ENCODE data around the gene CTH.
"Not testable (repeated sequence)": the region's sequence is repeated elsewhere in the genome, so short reads cannot be mapped to it uniquely, and the experiment has no call there.

CTH gene

DNA sequence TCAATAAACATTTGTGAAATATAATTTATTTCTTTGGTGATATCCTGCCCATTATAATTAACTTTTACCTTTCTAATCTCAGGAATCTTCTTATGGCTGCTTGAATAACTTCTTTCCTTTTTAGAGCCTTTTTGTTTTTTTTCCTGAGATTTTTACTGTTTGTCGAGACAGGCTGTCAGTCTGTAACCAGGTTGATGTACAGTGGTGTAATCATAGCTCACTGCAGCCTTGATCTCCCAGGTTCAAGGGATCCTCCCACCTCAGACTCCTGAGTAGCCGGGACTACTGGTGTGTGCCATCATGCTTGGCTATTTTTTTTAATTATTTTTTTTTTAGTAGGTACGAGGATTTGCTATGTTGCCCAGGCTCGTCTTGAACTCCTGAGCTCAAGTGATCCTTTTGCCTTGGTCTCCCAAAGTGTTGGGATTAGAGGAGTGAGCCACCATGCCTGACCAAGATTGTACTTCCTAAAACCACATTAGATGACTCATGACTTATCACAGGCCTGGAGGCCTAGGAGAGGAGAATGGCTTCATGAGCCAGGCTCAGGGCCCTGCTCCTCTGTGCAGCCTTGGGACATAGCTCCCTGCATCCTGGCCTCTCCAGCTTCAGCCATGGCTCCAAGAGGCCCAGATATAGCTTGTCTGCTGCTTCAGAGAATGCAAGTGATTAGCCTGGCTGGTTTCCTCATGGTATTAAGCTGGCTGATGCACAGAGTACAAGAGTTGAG lies 48.6 kb downstream of the CTH start:
- DNase-seq: no peak

DNA sequence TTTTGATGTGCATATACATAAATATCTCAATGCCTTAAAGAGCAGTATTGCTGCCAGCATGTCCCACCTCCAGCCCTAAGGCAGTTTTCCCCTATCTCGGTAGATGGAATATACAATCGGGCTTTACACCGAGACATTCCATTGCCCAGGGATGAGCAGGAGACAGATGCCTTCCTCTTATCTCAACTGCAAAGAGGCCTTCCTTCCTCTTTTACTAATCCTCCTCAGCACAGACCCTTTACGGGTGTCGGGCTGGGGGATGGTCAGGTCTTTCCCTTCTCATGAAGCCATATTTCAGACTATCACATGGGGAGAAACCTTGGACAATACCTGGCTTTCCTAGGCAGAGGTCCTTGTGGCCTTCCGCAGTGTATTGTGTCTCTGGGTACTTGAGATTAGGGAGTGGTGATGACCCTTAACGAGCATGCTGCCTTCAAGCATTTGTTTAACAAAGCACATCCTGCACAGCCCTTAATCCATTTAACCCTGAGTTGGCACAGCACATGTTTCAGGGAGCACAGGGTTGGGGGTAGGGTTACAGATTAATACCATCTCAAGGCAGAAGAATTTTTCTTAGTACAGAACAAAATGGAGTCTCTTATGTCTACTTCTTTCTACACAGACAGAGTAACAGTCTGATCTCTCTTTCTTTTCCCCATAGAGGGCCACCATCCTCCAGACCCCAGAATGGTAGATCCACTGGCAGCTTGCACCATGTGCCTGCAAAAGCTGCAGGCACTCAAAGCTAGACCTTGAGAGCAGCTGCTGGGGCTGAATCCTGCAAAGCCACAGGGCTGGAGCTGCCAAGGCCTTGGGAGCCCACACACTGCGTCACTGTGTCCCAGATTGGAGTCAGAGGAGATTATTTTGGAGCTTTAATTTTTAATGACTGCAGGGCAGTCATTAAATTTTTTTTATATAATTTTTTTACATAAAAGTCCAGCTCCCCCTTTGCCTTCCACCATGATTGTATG lies 50.0 kb downstream of the CTH start:
- not testable (repeated sequence) for DNase-seq

DNA sequence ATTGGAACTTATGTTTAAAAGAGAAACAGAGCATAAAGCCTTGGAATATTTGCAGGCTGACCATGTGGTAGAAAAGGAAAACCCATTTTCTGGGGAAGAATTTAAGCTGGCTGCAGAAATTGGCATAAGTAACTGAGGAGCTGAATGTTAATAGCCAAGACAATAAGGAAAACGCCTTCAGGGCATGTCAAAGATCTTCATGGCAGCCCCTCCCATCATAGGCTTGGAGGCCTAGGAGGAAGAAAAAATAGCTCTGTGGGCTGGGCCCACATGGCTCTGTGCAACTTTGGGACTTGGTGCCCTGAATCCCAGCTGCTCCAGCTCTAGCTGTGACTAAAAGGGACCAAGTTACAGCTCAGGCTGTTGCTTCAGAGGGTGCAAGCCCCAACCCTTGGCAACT lies 51.5 kb downstream of the CTH start:
- no peak for DNase-seq

DNA sequence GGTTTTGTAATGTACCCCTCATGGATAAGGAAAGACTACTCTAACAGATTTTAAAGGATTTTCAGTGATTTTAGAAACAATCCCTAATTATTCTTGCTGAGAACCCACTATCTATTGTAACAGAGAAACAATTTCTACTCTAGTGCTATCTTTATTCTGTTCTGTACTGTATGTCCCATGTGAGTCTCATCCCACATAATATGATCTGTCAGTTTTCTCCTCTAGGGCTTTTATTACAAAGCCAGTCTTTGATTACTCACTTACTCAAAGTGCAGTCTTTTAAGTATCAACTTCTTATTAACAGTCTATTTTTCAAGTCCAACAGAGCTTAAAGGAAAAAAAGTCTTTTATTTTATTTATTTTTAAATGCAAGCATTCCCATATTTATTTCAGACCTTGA lies 54.8 kb downstream of the CTH start:
- DNase-seq: no peak

DNA sequence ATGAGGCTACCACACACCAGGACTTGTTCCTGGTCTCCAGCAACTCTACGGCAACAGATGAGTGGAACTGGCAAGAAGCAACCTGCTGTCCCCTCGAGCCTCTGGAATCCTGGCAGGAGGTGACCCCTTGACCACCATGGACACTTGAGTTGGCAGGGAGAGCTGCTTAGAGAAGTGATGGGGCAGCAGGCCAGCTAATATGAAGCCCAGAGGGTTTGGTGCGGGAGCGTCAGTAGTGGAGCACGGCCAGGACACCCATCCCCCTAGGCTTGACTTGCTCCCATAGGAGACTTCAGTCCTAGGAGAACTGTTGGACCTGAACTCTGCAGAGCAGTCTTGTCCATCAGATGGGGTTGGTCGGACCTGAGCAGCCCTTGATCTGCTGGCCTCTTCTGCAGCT lies 56.5 kb downstream of the CTH start:
- no peak for DNase-seq

DNA sequence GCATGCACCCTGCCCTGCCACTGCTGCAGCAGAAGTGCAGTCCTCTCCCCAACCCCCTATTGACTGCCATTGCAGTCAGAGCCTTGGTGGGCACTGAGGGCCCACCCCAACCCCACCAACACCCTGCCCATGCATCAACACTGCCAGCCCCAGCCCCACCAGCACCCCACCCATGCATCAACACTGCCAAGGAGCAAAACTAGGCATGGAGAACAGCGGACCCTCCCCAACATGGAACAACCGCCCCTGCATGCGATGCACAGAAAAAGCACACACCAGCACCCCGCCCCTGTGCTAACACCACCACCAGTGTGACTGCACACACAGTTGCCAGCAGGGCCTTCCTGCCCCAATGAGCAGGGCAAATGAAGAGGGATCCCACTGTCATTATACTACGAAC lies 57.1 kb downstream of the CTH start:
- DNase-seq: no peak

DNA sequence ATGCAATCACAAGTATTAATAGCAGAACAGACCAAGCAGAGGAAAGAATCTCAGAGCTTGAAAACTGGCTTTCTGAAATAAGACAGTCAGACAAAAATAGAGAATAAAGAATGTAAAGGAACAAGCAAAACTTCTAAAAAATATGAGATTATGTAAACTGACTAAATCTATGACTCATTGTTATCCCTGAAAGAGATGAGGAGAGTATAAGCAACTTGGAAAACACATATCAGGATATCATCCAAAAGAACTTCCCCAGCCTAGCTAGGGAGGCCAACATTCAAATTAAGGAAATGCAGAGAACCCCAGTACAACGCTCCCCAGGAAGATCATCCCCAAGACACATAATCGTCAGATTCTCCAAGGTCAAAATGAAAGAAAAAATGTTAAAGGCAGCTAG lies 58.1 kb downstream of the CTH start:
- not testable (repeated sequence) for DNase-seq

DNA sequence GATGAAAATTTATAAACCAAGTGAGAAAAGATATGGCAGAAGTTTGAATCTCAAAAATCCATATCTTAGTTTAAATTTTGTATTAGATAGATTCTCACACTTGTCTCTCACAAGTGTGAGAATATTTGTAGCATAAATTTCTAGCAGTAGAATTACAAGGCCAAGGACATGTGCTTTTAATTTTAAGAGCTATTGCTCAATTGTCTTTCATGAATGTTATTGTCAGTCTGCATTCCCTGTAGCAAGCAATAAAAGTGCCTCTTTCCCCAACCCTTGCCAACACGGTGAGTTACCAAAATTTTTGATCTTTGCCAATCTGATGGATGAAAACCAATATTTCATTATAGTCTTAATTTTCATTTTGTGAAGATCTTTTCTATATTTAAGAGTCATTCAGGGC lies 64.0 kb downstream of the CTH start:
- no peak for DNase-seq

DNA sequence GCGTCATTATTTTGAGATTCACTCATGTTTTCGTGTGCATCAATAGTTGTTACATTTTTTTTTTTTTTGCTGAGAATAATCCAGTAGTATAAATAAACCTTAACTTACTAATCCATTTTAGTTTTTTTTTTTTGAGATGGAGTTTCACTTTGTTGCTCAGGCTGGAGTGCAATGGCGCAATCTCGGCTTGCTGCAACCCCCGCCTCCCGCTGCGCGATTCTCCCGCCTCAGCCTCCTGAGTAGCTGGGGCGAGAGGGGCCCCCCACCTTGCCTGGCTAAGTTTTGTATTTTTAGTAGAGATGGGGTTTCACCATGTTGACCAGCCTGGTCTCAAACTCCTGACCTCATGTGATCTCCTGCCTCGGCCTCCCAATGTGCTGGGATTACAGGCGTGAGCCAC lies 66.0 kb downstream of the CTH start:
- no peak for DNase-seq

DNA sequence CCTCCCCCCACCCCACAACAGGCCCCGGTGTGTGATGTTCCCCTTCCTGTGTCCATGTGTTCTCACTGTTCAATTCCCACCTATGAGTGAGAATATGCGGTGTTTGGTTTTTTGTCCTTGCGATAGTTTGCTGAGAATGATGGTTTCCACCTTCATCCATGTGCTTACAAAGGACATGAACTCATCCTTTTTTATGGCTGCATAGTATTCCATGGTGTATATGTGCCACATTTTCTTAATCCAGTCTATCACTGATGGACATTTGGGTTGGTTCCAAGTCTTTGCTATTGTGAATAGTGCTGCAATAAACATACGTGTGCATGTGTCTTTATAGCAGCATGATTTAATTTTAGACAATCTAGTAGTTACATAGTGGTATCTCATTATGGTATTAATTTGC lies 66.8 kb downstream of the CTH start:
- not testable (repeated sequence) for DNase-seq

DNA sequence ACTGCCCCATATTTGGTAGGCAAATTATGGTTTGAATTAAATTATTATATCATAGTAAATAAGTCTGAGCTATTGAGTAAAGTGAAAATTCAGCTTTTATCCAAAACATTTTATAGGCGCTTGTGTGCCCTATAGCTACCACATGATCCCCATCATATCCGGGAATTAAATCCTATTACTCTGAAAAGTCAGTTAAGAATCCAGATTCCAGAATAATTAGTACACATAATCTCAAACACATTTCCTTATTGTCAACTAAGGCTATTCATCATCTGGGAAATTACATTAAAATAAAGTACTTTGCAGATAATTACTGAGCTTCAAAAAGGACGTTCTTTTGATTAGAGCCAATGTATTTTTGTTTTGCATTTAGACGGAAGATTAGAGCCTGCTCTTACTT lies 72.3 kb downstream of the CTH start:
- no peak for DNase-seq

DNA sequence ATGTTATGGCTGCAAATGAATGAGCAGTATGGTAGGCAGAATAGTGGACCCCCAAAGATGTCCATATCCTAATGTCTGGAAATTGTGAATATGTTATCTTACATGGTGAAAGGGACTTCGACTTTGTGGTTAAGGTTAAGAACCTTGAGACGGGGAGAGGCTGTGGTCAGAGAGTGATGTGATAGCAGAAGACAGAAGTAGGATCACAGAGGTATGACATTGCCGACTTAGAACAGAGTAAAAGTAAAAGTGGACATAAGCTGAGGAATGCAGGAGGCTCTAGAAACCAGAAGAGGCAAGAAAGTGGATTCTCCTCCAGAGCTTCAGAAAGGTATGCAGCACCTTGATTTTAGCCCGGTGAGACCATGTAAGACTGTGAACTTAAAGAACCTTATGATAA lies 74.6 kb downstream of the CTH start:
- no peak for DNase-seq

DNA sequence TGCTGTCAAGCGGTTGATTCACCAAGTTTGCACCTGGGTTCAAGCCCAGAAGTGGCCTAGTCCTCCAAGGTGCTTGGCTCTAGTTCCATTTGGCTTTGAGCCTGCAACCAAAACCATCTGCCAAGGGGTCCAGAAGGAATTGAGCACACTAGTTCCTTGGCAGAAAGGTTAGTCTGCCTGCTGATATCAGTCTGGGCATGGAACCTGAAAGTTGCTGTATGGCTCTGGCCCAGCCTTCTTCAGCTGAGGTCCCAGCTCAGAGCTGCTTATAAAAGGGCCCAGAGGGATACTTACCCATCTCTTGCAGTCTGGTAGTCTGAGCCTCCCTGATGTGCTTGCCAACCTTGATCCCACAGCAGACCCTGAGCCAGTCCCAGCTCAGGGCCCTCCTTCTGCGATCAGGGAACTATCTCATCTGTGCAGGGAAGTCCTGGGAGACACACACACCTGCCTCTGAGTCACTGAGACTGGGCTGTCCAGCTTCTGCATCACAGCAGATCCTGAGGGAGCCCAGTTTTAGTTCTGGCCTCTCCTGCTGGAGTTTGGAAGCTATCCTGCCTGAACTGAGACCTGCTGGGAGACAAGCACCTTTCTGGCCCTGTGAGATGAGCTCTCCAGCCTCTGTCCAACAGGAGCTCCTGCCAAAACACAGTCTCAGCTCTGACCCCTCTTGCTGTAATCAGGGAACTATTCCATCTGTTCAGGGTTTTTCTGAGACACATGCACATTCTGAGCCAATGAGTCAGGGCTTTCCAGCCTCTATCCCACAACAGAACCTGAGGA lies 75.8 kb downstream of the CTH start:
- no peak for DNase-seq

DNA sequence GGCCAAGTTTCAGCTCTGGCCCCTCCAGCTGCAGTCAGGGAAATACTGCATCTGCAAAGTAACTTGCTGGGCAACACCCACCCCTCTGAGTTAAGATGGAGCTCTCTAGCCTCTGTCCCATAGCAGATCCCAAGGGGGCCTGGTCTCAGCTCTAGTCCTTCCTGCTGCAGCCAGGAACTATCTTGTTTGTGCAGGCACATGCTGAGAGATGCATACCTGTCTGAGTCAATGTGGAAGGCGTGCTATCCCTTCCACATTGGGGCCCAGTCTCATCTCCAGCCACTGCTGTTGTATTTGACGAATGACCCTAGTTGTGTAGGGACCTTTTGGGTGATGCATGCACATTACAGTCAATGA lies 76.4 kb downstream of the CTH start:
- DNase-seq: no peak

DNA sequence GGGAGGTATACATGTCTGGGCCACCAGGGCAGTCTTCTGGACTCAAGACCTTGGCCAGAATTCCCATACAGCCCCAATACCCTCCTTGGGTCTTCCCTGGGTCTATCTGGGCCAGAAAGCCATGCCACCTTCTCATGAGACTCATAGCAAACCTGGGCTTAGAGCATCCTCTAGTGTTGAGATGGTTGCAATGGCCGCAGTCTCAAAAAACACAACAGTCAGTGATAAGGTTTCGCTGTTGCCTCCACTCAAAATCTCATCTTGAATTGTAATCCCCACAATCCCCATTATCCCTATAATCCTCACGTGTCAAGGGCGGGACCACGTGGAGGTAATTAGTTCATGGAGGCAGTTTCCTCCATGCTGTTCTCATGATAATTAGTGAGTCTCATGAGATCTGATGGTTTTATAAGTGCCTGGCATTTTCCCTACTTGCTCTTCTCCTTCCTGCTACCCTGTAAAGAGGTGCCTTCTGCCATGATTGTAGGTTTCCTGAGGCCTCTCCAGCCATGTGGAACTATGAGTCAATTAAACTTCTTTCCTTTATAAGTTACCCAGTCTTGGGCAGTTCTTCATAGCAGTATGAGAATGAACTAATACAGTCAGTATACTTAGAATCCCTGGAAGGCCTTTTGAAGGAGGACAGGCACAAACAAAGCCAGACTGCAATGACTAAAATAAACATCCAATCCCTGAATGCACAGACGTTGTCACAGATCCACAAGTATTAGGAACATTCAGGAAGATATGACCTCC lies 77.0 kb downstream of the CTH start:
- DNase-seq: peak in 1 of 2 donors; percentile 18

Data from stimulated activated CD4-positive, alpha-beta T cell treated with anti-CD3 and anti-CD28 coated beads, Interleukin-2, amount 100 ng/mL, for 48 hours (primary cell).